ENCODE data around the gene KCNK10. TPM values are rescaled to one million over a fixed set of nuclear protein-coding genes. Genes with fewer than 3 reads are reported as not detected.

Gene KCNK10
- polyA plus RNA-seq, 1 of the 3 experiments (the other 2 are of a cell fraction), result not detected

GRCh38 chr14:88233915-88234314 lies 89.2 kb downstream of the KCNK10 start:
- H3K27ac ChIP-seq (ENCODE audit: low read depth in 2 of 2, low read length in 1 of 2), result no peak overlapping the region
- H3K4me2 ChIP-seq, result no peak overlapping the region
- TF ChIP-seq FOXM1 (IDR thresholded peaks at IDR 0.05; ENCODE audit: low read depth) (no peak), RAD21 (IDR thresholded peaks at IDR 0.05; ENCODE audit: low read length) (peak; percentile 41), CTCF (IDR thresholded peaks at IDR 0.05) (peak; percentile 35), SMC3 (IDR thresholded peaks at IDR 0.05; ENCODE audit: low read depth, low read length) (peak; percentile 38; the same call in 1 of the 2 replicates)
- CTCF ChIA-PET, result interaction anchor here (1.0 to 4.0 kb wide), 4 partner anchors 23 to 219 kb away, joined by 3 to 21 read pairs (median 6); no protein-coding TSS in a partner anchor
- WGBS (ENCODE audit: low lambda C conversion rate), result 29% methylated on average over 5 of the region's 5 CpGs
- H3K9me3 ChIP-seq, result no peaks in the 10 kb centered on the region
- H3K9me2 ChIP-seq, result no peaks in the 10 kb centered on the region
- DNase-seq, result peak; percentile 25
- H3K4me3 ChIP-seq (ENCODE audit: low read depth in 2 of 2, low read length in 1 of 2), result no peak overlapping the region; a peak in 1 of 4 replicates
- no peaks in the 10 kb centered on the region for H3K4me1 ChIP-seq (ENCODE audit: control insufficient read depth in 1 of 2, insufficient read depth in 2 of 2, low read depth in 1 of 2, low read length in 1 of 2)
- no peaks in the 10 kb centered on the region for H3K79me2 ChIP-seq (ENCODE audit: insufficient read depth)
- no peaks in the 10 kb centered on the region for H3K27me3 ChIP-seq (ENCODE audit: insufficient read depth)
- no peaks in the 10 kb centered on the region for H3K36me3 ChIP-seq (replicated peaks in 1 of 2; ENCODE audit: control insufficient read depth in 1 of 2, insufficient read depth in 2 of 2, low read length in 1 of 2)
- H3K9ac ChIP-seq, result no peak overlapping the region
- POLR2A ChIA-PET, result no interaction called here
- H2AFZ ChIP-seq (ENCODE audit: low read depth), result no peak overlapping the region
- no peaks in the 10 kb centered on the region for H3F3A ChIP-seq (replicated peaks; ENCODE audit: insufficient read depth)
- no peaks in the 10 kb centered on the region for H4K20me1 ChIP-seq (ENCODE audit: insufficient read depth)

- no peaks in the 10 kb centered on the region for H3K9me3 ChIP-seq
- H3K9ac ChIP-seq, result no peak overlapping the region
- no peaks in the 10 kb centered on the region for H3F3A ChIP-seq (replicated peaks; ENCODE audit: insufficient read depth)
- H3K79me2 ChIP-seq (ENCODE audit: insufficient read depth), result no peaks in the 10 kb centered on the region
- H3K9me2 ChIP-seq, result no peaks in the 10 kb centered on the region
- no peak overlapping the region for H3K4me2 ChIP-seq
- TF ChIP-seq GATA2 (CRISPR knock-in tag; IDR thresholded peaks at IDR 0.05), result no peak
- no peak for TF ChIP-seq TCF12 (IDR thresholded peaks at IDR 0.05)
- no peak for TF ChIP-seq RFX5 (IDR thresholded peaks at IDR 0.05; ENCODE audit: low read length)
- no peak for TF ChIP-seq MEF2A (IDR thresholded peaks at IDR 0.05; ENCODE audit: borderline replicate concordance, low read depth)
- TF ChIP-seq, protein P1, sequence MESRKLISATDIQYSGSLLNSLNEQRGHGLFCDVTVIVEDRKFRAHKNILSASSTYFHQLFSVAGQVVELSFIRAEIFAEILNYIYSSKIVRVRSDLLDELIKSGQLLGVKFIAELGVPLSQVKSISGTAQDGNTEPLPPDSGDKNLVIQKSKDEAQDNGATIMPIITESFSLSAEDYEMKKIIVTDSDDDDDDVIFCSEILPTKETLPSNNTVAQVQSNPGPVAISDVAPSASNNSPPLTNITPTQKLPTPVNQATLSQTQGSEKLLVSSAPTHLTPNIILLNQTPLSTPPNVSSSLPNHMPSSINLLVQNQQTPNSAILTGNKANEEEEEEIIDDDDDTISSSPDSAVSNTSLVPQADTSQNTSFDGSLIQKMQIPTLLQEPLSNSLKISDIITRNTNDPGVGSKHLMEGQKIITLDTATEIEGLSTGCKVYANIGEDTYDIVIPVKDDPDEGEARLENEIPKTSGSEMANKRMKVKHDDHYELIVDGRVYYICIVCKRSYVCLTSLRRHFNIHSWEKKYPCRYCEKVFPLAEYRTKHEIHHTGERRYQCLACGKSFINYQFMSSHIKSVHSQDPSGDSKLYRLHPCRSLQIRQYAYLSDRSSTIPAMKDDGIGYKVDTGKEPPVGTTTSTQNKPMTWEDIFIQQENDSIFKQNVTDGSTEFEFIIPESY (IDR thresholded peaks at IDR 0.05; ENCODE audit: borderline replicate concordance, low read depth), result no peak
- TF ChIP-seq RAD21 (IDR thresholded peaks at IDR 0.05; ENCODE audit: low read length), result no peak
- no peak for TF ChIP-seq NFIC (IDR thresholded peaks at IDR 0.05; ENCODE audit: borderline replicate concordance)
- H3K27me3 ChIP-seq (ENCODE audit: insufficient read depth), result no peaks in the 10 kb centered on the region
- H4K20me1 ChIP-seq (ENCODE audit: insufficient read depth), result no peaks in the 10 kb centered on the region
- no peak for DNase-seq
- no peaks in the 10 kb centered on the region for H3K36me3 ChIP-seq (replicated peaks in 1 of 2; ENCODE audit: control insufficient read depth in 1 of 2, insufficient read depth in 2 of 2, low read length in 1 of 2)
- no peak overlapping the region for H2AFZ ChIP-seq (ENCODE audit: low read depth)
- CTCF ChIA-PET, result interaction anchor here (0.9 to 4.0 kb wide), 6 partner anchors 16 to 287 kb away, joined by 3 to 21 read pairs (median 5); no protein-coding TSS in a partner anchor
- no peak overlapping the region for H3K4me3 ChIP-seq (ENCODE audit: low read depth in 2 of 2, low read length in 1 of 2)
- no peaks in the 10 kb centered on the region for H3K4me1 ChIP-seq (ENCODE audit: control insufficient read depth in 1 of 2, insufficient read depth in 2 of 2, low read depth in 1 of 2, low read length in 1 of 2)
- no peak overlapping the region for H3K27ac ChIP-seq (ENCODE audit: low read depth in 2 of 2, low read length in 1 of 2)
- POLR2A ChIA-PET, result no interaction called here
- whole genome bisulfite sequencing (ENCODE audit: low lambda C conversion rate), result 76% methylated on average over 3 of the region's 3 CpGs
Measured at GRCh38 chr14:88232771-88233170, 90.3 kb downstream of the KCNK10 start.

All from SK-N-SH (cell line).